ENCODE results near the gene MSI2.

Gene MSI2

GRCh38 chr17:57234061-57234738 is 22.1 kb upstream of the MSI2 start:
- DNase-seq (ENCODE audit: insufficient read length, low spot score), result no peak
- FAIRE-seq, result no peak

GRCh38 chr17:57234739-57235092 is 21.6 kb upstream of the MSI2 start:
- DNase-seq (ENCODE audit: insufficient read length, low spot score) (no peak), FAIRE-seq (no peak)
- no peak for TF ChIP-seq POLR2A (IDR thresholded peaks at IDR 0.05; ENCODE audit: low read depth, low read length)

More at GRCh38 chr17:57234061-57234738, 22.1 kb upstream of the MSI2 start:
- no peak for TF ChIP-seq POLR2A (IDR thresholded peaks at IDR 0.05; ENCODE audit: low read depth, low read length)

- DNase-seq (ENCODE audit: insufficient read length, low spot score) (no peak), FAIRE-seq (no peak)
- no peak for TF ChIP-seq POLR2A (IDR thresholded peaks at IDR 0.05; ENCODE audit: low read depth, low read length)
Measured at GRCh38 chr17:57235124-57235523, 21.2 kb upstream of the MSI2 start.

- DNase-seq (ENCODE audit: insufficient read length, low spot score) (no peak), FAIRE-seq (no peak)
- no peak for TF ChIP-seq POLR2A (IDR thresholded peaks at IDR 0.05; ENCODE audit: low read depth, low read length)
Measured at GRCh38 chr17:57236686-57237299, 19.5 kb upstream of the MSI2 start.

GRCh38 chr17:57240648-57241047 is 15.7 kb upstream of the MSI2 start:
- FAIRE-seq, result no peak
- TF ChIP-seq POLR2A (IDR thresholded peaks at IDR 0.05; ENCODE audit: low read depth, low read length), result no peak
- DNase-seq (ENCODE audit: insufficient read length, low spot score), result no peak

- no peak for TF ChIP-seq POLR2A (IDR thresholded peaks at IDR 0.05; ENCODE audit: low read depth, low read length)
- FAIRE-seq (no peak), DNase-seq (ENCODE audit: insufficient read length, low spot score) (no peak)
Measured at GRCh38 chr17:57242148-57242547, 14.2 kb upstream of the MSI2 start.

- TF ChIP-seq POLR2A (IDR thresholded peaks at IDR 0.05; ENCODE audit: low read depth, low read length), result no peak
- DNase-seq (ENCODE audit: insufficient read length, low spot score), result peak; percentile 74
- peak; percentile 89 for FAIRE-seq
Measured at GRCh38 chr17:57243171-57243622, 13.1 kb upstream of the MSI2 start.

- TF ChIP-seq POLR2A (IDR thresholded peaks at IDR 0.05; ENCODE audit: low read depth, low read length), result no peak
- DNase-seq (ENCODE audit: insufficient read length, low spot score) (no peak), FAIRE-seq (no peak)
Measured at GRCh38 chr17:57245786-57246185, 10.5 kb upstream of the MSI2 start.

DNA sequence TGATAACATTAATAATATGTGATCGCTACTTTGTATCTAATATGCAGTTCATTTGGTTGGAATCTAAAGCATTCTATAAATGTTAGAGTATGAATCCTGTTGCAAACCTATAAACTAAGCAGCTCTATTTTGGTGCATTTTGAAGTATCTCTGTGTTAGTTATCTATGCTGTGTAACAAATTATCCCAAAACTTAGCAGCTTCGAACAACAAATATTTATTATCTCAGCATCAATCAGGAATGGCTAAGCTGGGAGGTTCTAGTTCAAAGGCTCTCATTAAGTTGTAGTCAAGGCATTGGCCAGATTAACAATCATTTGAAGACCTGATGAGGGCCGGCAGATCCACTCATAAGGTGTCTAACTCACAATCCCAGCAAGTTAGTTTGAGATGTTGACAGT is 10.1 kb upstream of the MSI2 start:
- TF ChIP-seq POLR2A (IDR thresholded peaks at IDR 0.05; ENCODE audit: low read depth, low read length), result no peak
- DNase-seq (ENCODE audit: insufficient read length, low spot score), result no peak
- FAIRE-seq, result no peak

- DNase-seq (ENCODE audit: insufficient read length, low spot score) (no peak), FAIRE-seq (no peak)
- no peak for TF ChIP-seq POLR2A (IDR thresholded peaks at IDR 0.05; ENCODE audit: low read depth, low read length)
Measured at GRCh38 chr17:57247261-57247660, 9.1 kb upstream of the MSI2 start.

DNA sequence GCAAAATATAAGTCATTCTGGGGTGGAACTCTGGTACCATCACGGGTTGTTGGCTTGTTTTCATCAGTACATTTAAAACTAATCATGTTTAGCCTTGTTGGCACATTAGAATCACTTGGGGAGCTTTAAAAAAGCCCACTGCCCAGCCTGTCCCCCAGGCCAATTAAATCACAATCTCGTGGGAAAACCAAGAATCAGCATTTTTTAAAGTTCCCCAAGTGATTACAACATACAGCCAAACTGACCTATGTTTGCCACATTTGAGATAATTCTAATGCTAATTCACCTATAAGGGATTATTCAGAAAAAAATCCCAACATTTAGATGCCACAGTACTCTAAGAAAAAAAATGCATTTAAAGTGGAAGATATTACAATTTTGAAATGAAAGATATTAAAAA is 8.4 kb upstream of the MSI2 start:
- DNase-seq (ENCODE audit: insufficient read length, low spot score), result no peak
- no peak for TF ChIP-seq POLR2A (IDR thresholded peaks at IDR 0.05; ENCODE audit: low read depth, low read length)
- no peak for FAIRE-seq

GRCh38 chr17:57249520-57249919 is 6.8 kb upstream of the MSI2 start:
- no peak for FAIRE-seq
- TF ChIP-seq POLR2A (IDR thresholded peaks at IDR 0.05; ENCODE audit: low read depth, low read length), result no peak
- no peak for DNase-seq (ENCODE audit: insufficient read length, low spot score)

GRCh38 chr17:57251211-57251787 is 5.0 kb upstream of the MSI2 start:
- no peak for DNase-seq (ENCODE audit: insufficient read length, low spot score)
- FAIRE-seq, result no peak
- no peak for TF ChIP-seq POLR2A (IDR thresholded peaks at IDR 0.05; ENCODE audit: low read depth, low read length)

DNA sequence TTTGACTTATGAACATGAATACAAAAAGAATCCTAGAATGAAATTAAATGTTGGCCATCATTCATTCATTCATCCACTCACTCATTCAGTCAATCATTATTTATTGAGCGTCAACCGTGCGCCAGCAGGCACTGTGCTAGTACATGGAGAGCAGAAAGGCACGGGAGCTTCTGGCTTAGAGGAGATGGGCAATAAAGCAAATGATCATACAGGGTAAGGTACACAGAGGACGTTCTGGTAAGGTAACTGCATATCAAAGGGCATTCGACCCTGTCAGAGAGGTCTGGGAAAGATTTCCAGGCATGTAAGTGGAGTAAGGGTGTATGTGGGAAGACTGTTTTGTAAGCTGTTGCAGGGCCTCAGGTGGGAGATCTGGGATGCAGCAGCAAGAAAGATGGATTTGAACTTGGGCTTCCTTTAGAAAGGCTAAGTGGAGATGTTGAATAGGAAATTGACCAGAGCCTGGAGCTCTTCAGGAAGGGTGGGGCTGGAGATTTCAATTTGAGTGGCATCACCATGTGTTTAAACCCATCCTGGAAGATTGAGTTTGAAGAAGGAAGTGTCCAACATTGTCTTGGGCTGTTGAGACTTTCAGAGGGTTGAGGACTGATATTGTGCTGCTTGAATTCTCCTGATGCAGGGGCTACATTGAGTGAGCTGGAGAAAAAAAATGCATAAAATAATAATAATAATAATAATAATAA is 2.8 kb upstream of the MSI2 start:
- DNase-seq (ENCODE audit: insufficient read length, low spot score), result no peak
- no peak for FAIRE-seq
- TF ChIP-seq POLR2A (IDR thresholded peaks at IDR 0.05; ENCODE audit: low read depth, low read length), result no peak
